HG03097 (cell line): Measurements from ENCODE around the gene YPEL5.

ENCODE experiments used
- ATAC-seq: cut with Tn5 transposase; IDR thresholded peaks from one replicate; pipeline ENCODE4 v1.9.1; 2021; ENCODE audit not compliant: unreplicated experiment, low FRiP score

The YPEL5 gene

DNA sequence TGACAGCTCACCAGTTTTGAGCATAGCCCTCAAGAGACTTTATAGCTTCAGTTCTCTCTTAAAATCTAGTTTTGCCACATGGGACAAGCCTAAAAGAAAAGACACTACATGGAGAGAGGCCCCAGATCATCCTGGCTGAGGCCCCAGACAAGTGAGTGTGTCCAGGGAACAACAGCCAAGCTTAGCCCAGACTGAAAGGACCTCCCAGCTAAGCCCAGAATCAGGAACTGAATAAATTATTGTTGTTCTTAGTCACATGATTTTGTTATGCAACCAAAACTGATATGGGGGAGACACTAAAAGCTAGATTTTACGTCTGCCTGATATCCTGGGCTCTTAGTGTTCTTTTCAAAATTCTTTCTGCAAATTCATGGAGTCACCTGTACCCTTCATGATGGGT lies 55.2 kb downstream of the YPEL5 start:
- no peak for ATAC-seq

DNA sequence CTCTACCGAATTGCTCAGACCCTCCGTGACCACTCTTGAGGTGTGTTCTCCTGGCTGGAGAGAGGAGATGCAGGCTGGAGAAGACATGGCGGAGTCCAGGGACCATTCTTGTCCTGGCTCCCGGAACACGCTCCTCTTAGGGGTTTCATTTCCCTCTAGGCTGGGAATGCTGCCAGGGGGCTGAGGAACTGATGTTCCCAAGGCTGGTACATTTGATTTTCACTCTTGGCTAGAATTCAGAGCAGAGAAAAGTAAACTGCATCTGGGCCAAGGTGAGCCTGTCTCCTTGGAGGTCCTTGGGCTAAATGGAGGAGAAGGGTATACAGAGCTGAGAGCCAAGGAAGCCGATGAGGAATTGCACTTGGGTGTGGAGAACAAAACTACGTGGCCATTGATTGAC lies 56.3 kb downstream of the YPEL5 start:
- ATAC-seq = no peak

GRCh38 chr2:30204281-30204680 lies 57.5 kb downstream of the YPEL5 start:
- ATAC-seq = no peak

DNA sequence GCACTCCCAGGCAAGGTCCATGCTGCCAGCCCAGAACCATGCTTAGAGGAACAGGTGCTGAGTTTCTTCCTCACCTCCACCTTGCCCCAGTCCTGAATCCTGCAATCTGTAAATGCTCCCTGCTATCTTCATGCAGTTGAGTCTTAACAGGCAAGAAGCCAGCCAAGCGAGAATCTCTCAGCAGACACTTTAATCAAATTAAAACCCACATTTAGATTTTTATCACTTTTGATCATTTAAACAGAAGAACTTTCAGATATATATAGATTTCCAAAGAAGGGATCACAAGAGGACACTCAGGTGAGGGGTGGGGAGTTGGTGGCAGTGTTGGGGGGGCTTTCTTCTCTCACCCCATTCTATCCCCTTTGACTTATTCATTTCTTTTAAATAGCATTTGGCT lies 58.6 kb downstream of the YPEL5 start:
- no peak for ATAC-seq

DNA sequence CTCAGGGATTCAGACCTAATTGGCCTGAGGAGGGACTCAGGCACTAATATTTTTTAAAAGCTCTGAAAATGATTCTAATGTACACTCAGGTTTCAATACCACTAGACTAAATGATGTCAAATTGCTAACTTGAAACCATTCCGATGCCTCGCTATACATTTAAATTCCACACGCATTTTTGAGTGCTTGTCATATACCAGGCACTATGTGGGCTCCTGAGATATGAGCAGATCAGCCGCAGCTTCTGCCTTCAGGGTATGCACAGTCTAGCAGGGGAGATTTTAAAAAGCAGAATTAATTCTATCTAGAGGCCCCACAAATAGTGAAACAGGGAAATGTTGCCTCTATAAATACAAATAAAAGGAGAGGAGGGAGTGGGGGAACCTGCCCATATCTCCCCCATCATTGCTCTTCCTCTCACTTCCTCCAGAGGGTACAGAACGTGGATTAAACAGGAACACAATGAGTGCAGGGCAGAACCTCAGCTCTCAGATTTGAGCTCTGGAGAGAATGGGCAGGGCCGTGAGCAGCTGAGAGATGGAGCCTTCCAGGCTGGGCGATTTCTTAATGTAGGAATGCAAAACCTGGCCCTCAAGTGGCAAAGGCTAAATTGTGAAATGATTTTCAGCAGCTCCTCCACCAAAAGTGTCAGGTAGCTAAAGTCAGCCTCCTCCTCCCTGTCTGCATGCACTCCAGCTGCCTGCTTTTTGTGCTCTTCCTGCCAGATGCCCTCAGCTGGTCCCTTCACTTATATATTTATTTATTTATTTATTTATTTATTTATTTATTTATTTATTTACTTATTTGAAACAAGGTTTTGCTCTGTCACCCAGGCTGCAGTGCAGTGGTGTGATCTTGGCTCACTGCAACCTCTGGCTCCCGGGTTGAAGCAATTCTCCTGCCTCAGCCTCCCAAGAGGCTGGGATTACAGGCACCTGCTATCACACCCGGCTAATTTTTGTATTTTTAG lies 59.9 kb downstream of the YPEL5 start:
- ATAC-seq = no peak

- ATAC-seq = no peak
These were observed 61.6 kb downstream of the YPEL5 start for GRCh38 chr2:30208453-30208852.

DNA sequence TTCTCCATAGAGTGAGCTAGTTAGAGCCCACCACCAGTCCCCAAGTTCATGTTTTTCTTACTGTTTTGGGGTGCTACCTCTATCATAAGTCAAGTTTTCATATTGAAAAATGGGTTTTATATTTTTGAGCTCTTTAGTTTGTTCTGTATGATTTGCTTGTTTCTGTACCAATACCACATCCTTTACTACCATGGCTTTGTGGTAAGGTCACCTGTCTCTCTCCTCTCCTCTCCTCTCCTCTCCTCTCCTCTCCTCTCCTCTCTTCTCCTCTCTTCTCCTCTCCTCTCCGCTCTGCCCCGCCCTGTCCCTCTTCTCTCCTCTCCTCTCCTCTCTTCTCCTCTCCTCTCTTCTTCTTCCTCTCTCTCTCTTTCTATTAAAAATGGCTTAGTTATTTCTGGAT lies 62.4 kb downstream of the YPEL5 start:
- no peak for ATAC-seq
